SK-N-SH (cell line): ENCODE data around the gene OR4K5.

Experiments
- CTCF ChIP-seq: fragments of 200-600 bp; sonication (generic); IDR thresholded peaks from 2 replicates; pipeline ENCODE4 v1.6.1; 2017; ENCODE audit warnings: antibody characterized with exemption, mild to moderate bottlenecking, moderate library complexity
- EP300 ChIP-seq, 2 experiments: IDR thresholded peaks; 2 replicates each; pipeline versions ENCODE4 v1.4.0 to v1.6.1; 2012; ENCODE audit warnings: borderline replicate concordance in 1 of 2, low read depth in 1 of 2, low read length in 1 of 2
- EZH2phosphoT487 ChIP-seq: fragments of 200-600 bp; sonication (generic); IDR thresholded peaks from 2 replicates; pipeline ENCODE4 v1.6.1; 2017; ENCODE audit warnings: low read depth, mixed run types, mild to moderate bottlenecking, antibody characterized with exemption, moderate library complexity, borderline replicate concordance
- FOSL2 ChIP-seq: IDR thresholded peaks from 2 replicates; pipeline ENCODE4 v1.4.0; 2012; ENCODE audit warnings: low read depth, mild to moderate bottlenecking, moderate library complexity, borderline replicate concordance
- FOXJ3 ChIP-seq: sonication (generic); formaldehyde crosslinking; IDR thresholded peaks from 2 replicates; pipeline ENCODE4 v1.5.1; 2020; ENCODE audit warnings: mild to moderate bottlenecking, missing genetic modification reagents
- FOXM1 ChIP-seq: IDR thresholded peaks from 2 replicates; pipeline ENCODE4 v1.4.0; 2012; ENCODE audit warnings: low read depth, mild to moderate bottlenecking
- JUND ChIP-seq: IDR thresholded peaks from 2 replicates; pipeline ENCODE4 v1.4.0; 2012
- POLR2AphosphoS5 ChIP-seq: IDR thresholded peaks from 2 replicates; pipeline ENCODE4 v1.6.1; 2012; ENCODE audit warnings: low read depth, low read length
- REST ChIP-seq: IDR thresholded peaks from 2 replicates; pipeline ENCODE4 v1.6.1; 2012; ENCODE audit warnings: mild to moderate bottlenecking, low read depth, low read length, moderate library complexity
- RFX5 ChIP-seq: IDR thresholded peaks from 2 replicates; pipeline ENCODE4 v1.6.1; 2012; ENCODE audit warnings: mild to moderate bottlenecking, improper control_type of control experiment, low read length
- SIN3A ChIP-seq: IDR thresholded peaks from 2 replicates; pipeline ENCODE4 v1.6.1; 2012; ENCODE audit warnings: low read depth, mild to moderate bottlenecking, low read length, moderate library complexity, borderline replicate concordance
- SMC3 ChIP-seq: IDR thresholded peaks from 2 replicates; pipeline ENCODE4 v1.6.1; 2012; ENCODE audit warnings: low read depth, low read length, improper control_type of control experiment
- USF2 ChIP-seq: fragments of 150-350 bp; IDR thresholded peaks from 2 replicates; pipeline ENCODE4 v1.6.1; 2017; ENCODE audit warnings: antibody characterized with exemption, low read length, low read depth, borderline replicate concordance
- YY1 ChIP-seq: IDR thresholded peaks from 2 replicates; pipeline ENCODE4 v1.4.0; 2012; ENCODE audit warnings: low read depth, mild to moderate bottlenecking

- no peak for TF ChIP-seq JUND
- no peak for TF ChIP-seq SMC3
- TF ChIP-seq POLR2AphosphoS5 = no peak
- TF ChIP-seq REST = no peak
- no peak for TF ChIP-seq RFX5
- TF ChIP-seq CTCF = no peak
- no peak for TF ChIP-seq USF2
- no peak for TF ChIP-seq FOXM1
- TF ChIP-seq EP300 (IDR thresholded peaks at IDR 0.05; ENCODE audit: borderline replicate concordance in 1 of 2, low read depth in 1 of 2, low read length in 1 of 2) = no peak
- TF ChIP-seq FOXJ3 (CRISPR knock-in tag) = no peak
- no peak for TF ChIP-seq YY1
- no peak for TF ChIP-seq EZH2phosphoT487
- TF ChIP-seq SIN3A = no peak
- no peak for TF ChIP-seq FOSL2
These were observed 47.2 kb upstream of the OR4K5 start for GRCh38 chr14:19873178-19873577.
